Activated CD4-positive, alpha-beta T cell treated with anti-CD3 and anti-CD28 coated beads, Interleukin-2, amount 50 U/mL, for 4 hours (primary cell): ENCODE results near the gene CDC14B.

Experiments used
- DNase-seq, 2 experiments: peaks; one replicate each; pipeline ENCODE4 v3.0.0-alpha.2; 2020

Gene CDC14B

DNA sequence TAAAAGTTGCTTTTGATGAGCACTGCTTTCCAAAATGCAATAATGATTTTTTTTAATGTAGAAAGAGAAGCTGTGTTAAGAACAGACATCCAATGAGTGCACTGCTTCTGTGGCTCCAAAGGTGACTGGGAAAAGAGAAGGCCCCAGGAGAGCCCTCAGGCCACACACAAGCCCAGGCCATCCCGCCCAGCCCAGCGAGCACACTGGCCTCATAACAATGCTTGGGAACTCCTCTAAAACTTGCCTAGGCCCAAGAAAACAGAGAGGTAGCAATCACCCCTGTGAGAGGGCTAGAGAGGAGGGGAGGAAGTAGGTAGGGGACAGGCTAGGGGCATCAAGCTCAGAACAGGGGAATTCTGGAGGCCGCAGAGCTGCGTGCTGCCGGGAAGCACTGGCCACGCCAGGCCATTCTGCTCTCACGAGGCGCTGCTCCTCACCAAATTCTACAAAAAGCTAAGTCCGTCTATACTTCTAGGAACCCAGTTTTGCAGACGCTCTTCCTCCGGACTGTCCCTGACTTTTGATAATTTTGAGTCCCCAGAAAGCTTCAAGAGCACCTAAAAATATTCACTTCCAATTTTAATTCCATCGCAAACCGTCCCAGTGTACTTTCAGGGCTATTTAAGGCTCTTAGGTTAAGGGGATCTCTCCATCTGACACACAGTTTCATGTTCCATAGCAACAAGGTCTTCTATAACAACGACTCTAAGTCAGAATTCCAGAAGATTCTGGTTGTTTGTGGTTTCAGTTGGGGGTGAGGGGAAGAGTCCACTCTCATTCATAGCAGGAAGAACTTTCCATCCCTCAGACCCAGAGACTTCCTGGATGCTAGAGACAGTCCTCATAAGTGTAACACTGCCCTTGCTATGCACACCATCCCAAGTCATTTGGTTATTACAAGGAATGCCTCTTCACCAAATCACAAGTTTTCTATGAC is 118.7 kb downstream of the CDC14B start:
- no peak for DNase-seq

DNA sequence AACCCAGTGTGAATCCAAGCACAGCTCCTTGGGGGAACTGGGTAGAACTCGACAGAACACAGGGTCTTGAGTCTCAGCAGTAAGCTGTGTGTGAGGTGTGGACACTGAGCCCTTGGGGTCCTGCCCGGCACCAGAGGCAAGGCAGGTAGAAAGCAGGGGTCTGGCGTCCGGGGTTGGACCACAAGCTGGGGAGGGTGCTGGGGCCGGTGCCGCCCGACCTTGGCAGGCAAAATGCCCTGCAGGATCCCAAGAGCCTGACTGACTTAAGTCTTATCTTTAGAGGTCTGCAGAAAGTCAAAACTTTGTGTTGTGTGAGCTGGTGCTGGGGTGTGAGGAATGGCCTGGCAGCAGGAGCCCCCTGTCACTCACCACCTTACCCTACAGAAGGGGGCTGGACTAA is 120.4 kb downstream of the CDC14B start:
- DNase-seq, result no peak

DNA sequence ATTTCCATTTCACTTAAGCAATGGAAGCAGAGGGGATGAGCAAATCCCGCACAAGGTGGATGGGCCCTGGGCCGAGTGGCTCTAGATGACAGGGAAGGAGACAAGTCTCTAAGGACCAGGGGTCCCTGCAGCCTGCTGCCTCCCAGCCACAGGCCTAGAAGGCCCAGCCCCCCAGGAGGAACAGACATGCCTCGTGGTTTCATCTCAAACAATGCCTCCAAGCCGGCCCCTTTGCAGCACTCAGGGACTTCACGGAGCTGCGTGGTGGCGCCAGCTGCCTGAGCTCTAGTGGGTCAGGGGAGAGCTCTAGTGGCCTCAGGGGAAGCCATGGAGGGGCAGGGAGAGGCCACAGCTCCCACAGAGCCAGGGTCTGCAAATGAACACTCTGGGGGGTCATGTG is 120.8 kb downstream of the CDC14B start:
- no peak for DNase-seq

DNA sequence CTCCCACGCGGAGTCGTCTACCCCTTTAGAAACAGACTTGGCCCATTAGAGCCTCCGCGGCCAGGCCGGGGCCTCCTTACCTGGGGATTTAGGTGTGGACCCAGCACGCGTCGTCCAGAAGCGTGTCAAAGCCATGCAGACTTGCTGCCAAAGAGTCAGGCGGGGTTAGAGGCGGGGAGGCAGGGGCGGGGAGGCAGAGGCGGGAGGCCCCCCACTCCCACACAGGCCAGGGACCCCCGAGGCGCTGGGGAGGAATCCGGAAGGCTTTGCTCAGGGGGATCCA is 122.6 kb downstream of the CDC14B start:
- DNase-seq, result no peak

DNA sequence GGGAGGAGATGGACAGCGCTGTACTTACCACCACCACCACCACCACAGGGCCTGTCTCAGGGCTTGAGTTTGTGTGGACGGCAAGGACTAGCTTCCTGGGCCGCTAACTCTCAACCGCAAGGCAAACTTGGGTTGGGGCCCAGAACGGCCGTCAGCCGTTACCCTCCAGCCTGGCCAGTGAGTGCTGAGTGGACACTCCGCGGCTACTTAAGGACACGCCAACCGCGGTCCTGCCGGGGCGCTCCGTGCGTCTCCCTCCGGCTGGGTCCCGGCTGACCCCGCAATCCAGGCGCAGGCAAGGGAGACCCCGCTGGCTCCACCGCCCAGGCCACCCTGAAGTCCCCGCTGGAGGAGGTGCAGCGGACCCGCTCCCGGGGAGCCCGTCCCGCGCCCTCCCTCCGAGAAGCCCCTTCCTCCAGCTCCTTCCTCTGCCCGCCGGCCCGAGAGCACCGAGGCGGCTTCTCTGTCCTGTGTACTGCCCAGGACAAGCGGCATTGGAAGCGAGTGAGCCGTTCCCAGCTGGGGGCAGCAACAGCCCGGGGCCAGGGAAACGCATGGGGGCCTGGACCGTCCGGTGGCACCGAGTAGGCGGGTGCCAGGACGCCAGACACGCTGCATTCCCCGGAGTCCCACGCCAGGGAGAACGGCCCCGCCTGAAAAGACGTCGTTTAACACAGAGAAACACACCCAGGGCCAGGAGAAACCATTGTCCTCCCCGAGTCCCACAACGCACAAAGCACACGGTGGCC is 123.1 kb downstream of the CDC14B start:
- no peak for DNase-seq

DNA sequence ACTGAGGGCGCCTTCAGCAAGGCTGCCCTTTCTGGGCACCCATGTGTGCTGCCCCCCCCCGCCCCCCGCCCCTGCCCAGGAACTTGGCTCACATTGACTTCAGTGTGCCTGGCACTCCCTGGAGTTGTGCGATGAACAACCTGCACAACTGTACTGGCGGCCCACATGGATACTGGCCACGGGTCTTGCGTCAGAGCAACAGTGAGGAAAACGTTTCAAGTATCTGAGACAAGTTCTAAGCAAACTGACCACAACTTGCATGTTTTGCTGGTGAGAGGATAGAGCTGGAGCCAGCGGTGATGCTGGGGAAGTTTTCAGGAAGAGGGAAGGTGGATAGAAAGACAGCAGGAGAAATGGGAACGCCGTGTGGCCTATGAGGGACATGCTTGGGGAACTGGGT is 124.3 kb downstream of the CDC14B start:
- DNase-seq, result no peak

DNA sequence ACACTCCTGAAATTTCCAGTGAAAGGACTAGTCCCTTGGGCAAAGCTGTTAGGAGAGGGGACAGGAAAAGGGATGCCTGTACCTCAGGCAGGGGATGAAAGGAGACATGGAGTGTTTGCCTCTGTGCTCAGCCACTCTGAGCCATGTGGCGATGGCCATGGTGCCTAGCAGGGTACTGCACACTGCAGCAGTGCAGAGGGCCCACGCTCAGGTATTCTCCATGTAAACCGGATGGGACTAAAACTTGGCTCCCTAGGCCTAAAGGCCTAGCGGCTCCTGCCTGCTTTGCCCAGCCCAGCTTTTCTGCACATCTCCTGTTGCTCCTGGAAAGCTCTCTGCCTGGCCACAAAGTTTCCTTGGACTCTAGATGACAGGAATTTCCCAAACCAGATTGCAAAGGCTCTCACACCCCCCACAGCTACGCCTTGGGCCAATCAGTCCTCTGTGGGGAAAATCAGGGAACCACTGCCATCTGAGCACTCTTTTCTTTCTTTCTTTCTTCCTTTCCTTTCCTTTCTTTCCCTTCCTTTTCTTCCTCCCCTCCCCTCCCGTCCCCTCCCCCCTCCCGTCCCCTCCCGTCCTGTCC is 125.3 kb downstream of the CDC14B start:
- no peak for DNase-seq

DNA sequence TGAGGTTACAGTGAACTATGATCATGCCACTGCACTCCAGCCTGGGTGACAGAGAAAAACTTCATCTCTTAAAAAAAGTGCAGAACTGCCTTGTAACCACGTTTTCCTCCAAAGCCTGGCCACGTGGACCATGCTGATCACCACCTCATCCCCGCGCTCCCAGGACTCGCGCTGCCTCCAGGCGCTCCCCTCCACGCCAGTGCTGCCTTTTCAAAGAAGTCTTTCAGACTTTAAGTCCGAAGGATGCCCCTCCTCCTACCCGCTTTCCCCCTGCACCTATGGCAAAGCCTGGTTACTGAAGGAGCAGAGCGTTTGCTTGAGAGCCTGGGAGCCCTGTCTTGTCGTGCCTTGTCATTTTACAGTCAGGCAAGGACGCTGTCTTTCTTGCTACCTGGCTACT is 125.9 kb downstream of the CDC14B start:
- DNase-seq, result no peak

DNA sequence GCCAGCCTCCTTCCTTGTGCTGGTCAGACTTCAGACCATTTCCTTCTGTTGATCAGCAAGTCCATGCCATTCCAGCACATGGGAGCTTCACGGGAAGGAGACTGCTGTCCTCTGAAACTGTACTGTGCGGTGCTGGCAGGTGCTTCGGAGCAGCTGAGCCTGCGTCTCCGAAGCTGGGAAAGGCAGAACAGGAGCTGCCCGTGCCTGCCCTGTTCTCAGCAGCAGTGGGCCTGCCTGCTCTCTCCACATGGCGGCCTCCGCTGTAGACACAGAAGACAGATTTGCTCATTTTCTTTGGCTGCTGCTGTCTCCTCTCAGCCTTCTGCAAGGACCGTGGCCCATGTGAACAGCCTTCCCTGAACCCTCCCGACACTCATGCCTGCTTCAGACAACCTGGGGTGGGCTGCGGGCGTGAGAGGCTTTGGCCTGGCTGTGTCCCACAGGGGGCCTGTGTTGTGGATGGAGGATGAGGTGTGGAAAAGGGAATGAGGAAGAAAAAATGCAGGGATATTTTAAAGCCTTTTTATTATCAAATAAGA is 126.6 kb downstream of the CDC14B start:
- DNase-seq, result no peak

DNA sequence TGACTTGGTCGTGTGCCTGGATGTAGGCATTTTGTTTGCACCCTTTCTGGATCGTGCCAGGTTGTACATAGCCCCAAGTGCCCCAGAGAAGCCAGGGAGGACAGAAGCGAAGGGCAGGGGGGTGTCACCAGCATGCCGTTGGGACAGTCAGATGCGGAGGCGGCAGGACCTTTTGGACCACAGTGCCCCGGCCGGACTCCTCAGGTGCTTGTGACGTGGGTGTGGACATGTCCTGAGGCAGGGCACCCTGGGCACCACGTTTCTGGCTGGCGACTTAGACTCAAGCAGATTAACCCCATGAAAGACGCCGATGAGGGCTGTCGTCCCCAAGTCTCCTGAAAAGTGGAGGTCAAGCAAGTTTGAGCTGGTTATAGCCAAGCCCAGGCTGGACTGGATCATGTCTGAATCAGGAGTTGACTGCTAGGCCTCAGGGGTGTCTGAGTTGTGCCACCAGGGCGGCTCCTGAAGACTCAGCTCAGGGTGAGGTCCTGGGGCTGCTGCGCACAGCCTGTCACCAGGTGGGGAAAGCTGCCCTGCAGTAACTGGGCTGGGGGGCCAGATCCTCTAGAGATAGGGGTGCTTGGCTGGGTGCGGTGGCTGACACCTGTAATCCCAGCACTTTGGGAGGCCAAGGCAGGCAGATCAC is 127.6 kb downstream of the CDC14B start:
- no peak for DNase-seq

DNA sequence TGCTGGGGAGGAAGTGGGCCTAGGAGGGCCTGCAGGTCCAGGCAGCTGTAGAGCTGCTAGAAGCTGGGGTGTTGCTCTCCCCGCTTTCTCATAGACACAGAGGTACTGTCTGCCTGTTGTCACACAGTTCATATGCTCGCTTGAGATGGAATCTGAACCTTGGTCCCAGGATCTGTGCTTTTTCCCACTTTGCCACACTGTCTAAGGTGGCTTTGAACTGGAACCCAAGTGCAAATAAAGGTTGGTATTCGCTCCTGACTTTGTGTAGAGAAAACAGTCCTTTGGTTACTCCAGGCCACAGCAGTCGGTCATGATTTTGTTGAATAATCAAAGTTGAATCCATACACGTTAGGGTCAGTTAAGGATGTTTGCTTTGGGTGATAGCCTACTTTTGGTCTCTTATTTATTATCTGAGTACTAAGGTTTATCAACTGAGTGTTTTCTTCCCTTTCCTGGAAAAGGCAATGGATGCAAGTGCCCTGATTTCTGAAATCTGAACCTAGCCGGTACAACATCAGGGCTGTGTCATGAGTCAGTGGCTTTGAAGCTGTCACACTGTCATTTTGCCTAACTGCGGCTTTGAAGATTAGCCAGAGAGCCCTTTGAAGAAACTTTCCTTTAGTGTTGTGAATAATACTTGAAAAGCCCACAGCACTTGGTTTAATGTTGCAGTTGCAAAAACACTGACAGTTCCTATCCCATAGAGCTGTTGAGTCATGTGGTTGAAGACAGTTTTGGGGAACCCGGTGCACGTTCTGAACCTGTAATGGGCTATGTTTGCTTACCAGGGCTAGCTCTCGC is 128.4 kb downstream of the CDC14B start:
- peak in 1 of 2 experiments; percentile 2 for DNase-seq

DNA sequence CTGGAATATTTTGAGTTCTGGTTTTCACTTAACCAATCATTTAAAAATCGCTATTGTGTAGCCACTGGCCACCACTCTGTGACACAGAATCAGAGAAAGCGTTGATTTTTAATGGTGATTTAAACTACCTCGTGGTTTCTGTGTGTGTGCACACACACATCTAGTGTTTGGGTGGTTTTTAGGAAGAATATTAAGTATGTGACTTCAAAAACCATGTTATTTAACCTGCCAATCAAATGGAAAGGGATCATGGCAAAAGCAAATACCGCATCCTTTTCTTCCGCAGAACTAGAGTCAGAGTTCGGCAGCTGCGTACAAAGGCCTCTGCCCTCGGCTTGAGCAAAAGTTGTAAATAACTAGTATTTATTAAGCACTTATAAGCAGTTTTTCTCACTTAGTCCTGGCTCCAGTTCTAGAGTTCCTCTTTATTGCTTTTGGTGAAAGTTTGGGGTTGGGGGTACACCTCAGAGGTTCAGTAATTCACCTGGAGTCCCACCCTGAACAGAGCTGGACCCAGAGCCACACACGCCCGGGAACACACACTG is 129.0 kb downstream of the CDC14B start:
- no peak for DNase-seq

DNA sequence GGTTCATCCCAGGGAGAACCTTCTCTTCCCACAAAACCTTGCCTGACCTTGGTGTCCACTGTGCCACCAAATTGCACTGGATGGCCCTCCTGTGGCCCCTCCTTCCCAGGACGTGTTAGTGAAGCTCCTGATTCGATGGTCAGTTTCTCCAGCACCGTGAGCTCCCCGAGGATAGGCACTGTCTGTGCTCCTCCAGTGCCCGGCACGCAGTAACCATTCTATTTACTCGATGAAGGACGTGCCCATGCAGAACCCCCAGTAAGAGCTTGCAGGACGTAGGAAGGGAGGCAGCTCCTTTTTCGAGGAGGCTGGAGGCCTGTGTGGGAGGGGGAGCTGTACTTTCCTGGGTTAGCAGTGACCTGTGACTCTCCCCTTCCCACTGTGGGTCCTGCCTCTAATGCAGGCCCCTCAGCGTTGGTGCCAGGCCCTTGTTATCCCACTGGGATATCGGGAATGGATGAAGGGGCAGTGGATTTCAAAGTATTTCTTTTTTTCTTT is 130.1 kb downstream of the CDC14B start:
- DNase-seq, result no peak

DNA sequence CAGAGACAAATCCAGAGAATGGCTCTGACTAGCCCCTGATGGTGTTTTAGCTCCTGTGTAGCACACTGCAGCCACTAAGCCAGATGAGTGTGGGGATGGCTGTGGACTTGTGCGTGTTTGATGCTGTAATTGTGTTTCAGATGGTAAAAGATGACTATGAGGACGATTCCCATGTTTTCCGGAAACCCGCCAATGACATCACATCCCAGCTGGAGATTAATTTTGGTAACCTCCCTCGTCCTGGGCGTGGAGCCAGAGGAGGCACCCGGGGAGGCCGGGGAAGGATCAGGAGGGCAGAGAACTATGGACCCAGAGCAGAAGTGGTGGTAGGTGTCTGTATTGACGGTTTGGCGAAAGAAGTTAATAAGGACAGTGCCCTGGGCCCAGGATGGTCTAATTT is 131.7 kb downstream of the CDC14B start:
- DNase-seq, result no peak

DNA sequence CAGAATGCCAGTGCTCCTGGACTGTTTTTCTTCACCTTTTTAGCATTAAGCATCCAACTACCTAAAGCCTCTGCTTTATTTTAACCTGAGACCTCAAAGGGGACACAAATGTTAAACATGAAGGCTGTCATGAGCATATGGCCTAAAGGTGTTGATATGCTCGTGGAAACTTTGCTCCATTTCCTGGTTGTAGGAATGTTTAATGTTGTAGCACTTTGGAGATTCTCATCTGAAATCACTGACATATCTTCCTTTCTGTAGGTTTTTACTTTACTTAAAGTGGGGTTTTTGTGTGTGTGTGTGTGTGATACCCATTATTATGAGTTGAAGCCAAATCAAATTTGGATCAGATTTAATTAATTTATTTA is 132.6 kb downstream of the CDC14B start:
- DNase-seq, result no peak

DNA sequence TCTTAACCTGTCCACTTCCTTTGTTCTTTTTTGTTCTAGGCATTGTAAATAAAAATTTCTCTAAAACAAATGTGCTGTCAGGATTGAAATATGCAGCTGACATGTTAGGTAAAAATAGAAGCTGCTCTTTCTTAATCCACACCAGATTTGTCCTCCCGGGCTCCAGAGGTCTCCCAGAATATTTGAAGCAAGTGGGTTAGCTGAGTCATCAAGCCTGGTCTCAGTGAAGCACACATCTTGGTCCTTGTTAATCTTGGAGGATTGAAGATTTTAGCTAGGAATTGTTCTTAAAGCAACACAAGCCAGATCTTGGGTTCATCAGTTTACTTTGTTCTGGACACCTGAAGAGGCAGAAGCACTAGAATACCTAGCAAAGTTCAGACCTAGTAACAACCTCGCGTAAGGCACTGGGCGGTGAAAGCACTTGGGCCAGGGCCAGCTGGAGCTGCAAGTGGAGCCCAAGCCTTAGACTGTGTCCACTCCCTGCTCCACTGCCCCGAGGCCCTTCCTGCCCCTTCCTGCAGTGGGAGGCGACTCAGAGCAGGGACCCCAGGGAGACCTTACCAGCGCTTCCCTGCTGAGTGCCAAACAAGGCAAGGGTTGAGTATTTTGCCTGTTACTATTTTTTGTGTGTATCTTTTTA is 133.1 kb downstream of the CDC14B start:
- DNase-seq, result no peak

DNA sequence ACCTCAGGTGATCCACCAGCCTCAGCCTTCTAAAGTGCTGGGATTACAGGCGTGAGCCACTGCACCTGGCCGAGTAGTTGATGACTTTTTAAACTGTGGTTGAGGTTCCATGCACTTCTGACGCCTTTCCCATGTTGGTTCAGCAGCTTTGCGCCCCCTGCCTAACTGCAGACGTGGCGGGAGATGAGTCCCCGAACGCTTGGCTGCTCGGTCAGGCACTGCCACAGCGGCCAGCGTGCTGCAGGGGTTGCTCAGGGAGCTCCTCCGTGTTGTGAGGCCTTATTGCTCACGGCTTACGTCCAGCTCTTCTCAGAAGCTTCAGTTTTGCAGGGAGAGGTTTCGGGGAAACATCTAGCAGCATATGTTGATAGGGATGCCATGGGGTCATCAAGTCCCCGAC is 134.4 kb downstream of the CDC14B start:
- DNase-seq, result no peak

DNA sequence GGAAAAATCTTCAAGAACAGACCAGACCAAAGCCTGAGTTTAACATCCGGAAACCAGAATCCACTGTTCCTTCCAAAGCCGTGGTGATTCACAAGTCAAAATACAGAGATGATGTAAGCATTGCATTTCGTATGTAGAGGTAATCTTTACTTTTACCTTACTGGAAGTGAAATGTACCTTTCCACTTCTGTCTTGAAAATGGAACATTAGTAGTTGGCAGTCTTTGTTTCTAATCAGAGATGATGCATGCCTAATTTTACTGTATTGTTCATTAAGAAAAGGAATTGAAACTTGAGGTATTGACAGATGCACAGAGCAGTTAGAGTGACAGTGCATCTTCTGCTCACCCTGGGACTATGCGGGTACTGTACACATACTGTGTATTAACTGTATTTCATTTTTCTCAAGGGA is 135.1 kb downstream of the CDC14B start:
- DNase-seq, result no peak

DNA sequence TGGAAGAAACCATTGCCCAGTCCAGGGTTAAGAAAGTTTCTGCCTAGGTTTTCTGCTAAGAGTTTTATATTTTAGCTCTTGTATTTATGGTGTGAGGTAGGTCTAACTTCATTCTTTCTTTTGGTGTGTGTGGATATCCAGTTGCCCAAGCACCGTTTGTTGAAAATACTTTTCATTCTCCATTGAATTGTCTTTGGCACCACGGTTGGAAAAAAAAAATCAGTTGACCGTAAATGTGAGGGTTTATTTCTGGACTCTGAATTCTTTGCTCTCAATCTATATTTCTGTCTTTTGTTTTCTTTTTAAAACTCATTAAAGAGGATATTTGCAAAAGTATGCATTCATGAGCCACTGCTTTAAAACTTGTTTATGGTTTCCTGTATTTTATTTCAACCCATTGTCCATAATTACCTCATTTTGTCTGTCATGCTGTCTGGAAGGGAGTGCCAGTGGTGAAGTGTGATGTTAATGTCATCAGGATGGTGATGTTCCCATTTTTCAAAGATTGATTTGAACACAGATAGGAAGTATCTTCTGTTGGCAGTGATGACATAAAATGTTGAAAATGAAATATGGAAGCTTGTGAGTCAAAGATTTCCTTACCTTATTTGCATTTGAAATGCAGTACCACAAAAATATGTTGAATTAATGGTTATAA is 135.8 kb downstream of the CDC14B start:
- no peak for DNase-seq

DNA sequence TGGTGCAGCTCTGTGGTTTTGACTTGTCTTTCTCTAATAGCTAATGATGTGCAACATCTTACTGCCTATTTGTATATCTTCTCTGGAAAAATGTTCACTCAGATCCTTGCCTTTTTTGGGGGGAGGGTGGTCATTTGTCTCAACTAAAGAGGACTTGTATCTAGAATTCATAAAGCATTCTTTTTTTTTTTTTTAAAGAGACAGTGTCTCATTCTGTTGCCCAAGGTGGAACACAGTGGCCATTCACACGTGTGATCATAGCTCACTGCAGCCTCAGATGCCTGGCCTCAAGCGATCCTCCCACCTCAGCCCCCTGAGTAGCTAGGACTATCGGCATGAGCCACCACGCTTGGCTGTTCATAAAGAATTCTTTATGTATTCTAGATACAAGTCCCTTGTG is 136.4 kb downstream of the CDC14B start:
- DNase-seq, result no peak

DNA sequence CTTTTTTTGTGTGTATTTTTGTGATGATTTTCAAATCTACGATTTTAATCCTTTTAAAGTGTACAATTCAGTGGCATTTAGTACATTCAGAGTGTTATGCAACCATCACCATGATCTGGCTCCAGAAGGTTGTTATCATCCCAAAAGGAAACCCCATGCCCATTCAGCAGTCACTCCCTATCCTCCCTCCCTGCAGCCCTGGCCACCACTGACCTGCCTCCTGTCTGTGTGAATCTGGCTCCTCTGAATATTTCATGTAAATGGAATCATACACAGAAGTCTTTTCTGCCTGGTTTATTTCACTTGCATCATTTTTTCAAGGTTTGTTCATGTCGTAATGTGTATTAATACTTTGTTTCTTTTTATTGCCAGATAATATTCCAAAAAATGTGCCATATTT is 137.2 kb downstream of the CDC14B start:
- no peak for DNase-seq
